Mesodermal cell (in vitro differentiated cells): ENCODE measurements around the gene DEXI.
"Not testable (repeated sequence)": the region's sequence is repeated elsewhere in the genome, so short reads cannot be mapped to it uniquely, and the experiment has no call there.

Source experiments
- H3K27ac ChIP-seq: 2 replicates; pipeline ENCODE4 v1.7.0; 2013; ENCODE audit warnings: mild to moderate bottlenecking, low read depth, low read length, moderate library complexity; ENCODE audit not compliant: severe bottlenecking
- H3K36me3 ChIP-seq: 2 replicates; pipeline ENCODE4 v1.7.1; 2013; ENCODE audit warnings: mild to moderate bottlenecking, low read length, moderate library complexity; ENCODE audit not compliant: control insufficient read depth, insufficient read depth
- H3K4me1 ChIP-seq: one replicate; pipeline ENCODE4 v1.7.1; 2013; ENCODE audit warnings: mild to moderate bottlenecking, low read length; ENCODE audit not compliant: insufficient read depth, control insufficient read depth, poor library complexity, severe bottlenecking
- H3K4me3 ChIP-seq: 2 replicates; pipeline ENCODE4 v1.7.0; 2013; ENCODE audit warnings: low read length, control low read depth, mild to moderate bottlenecking; ENCODE audit not compliant: insufficient read depth, poor library complexity, severe bottlenecking; ENCODE audit errors: extremely low read depth
- H3K9me3 ChIP-seq: 2 replicates; pipeline ENCODE4 v1.7.1; 2013; ENCODE audit warnings: mild to moderate bottlenecking, low read length, moderate library complexity; ENCODE audit not compliant: control insufficient read depth
- WGBS, 2 experiments: methylation state at CpG; one replicate each; pipeline ENCODE4 v1.1.5; 2013; ENCODE audit warnings: missing lambda C conversion rate in 2 of 2; ENCODE audit not compliant: insufficient coverage in 2 of 2; 5-methylcytosine and 5-hydroxymethylcytosine counted together

The DEXI gene

GRCh38 chr16:10954903-10955302 lies 12.6 kb upstream of the DEXI start:
- peaks cover 55% of the 10 kb centered on the region for H3K4me1 ChIP-seq
- WGBS, 2 experiments, result 89 to 95% methylated on average over 6 to 7 of the region's 7 CpGs
- peaks cover 10% of the 10 kb centered on the region for H3K36me3 ChIP-seq
- no peak overlapping the region for H3K27ac ChIP-seq
- H3K9me3 ChIP-seq, result no peaks in the 10 kb centered on the region
- H3K4me3 ChIP-seq, result no peak overlapping the region

- Histone ChIP-seq H3K4me1 (peaks cover 57% of the 10 kb centered on the region), H3K36me3 (no peaks in the 10 kb centered on the region), H3K9me3 (no peaks in the 10 kb centered on the region), H3K4me3 (no peak overlapping the region), H3K27ac (no peak overlapping the region)
- 62 to 80% methylated on average over 2 to 4 of the region's 4 CpGs for WGBS, 2 experiments
These were observed 8.8 kb upstream of the DEXI start for GRCh38 chr16:10951026-10951425.

- Histone ChIP-seq H3K4me1 (peaks cover 58% of the 10 kb centered on the region), H3K27ac (no peak overlapping the region), H3K9me3 (no peaks in the 10 kb centered on the region), H3K4me3 (no peak overlapping the region), H3K36me3 (no peaks in the 10 kb centered on the region)
- 61 to 82% methylated on average over 2 to 3 of the region's 5 CpGs for WGBS, 2 experiments
These were observed 8.1 kb upstream of the DEXI start for GRCh38 chr16:10950393-10950792.

- Histone ChIP-seq H3K36me3 (no peaks in the 10 kb centered on the region), H3K4me3 (no peak overlapping the region), H3K9me3 (no peaks in the 10 kb centered on the region), H3K4me1 (peaks cover 57% of the 10 kb centered on the region), H3K27ac (no peak overlapping the region)
- 49 to 57% methylated on average over 6 to 7 of the region's 7 CpGs for WGBS, 2 experiments
These were observed 7.2 kb upstream of the DEXI start for GRCh38 chr16:10949424-10949970.

- WGBS, 2 experiments, result 71 to 81% methylated on average over 7 to 9 of the region's 10 CpGs
- H3K4me3 ChIP-seq, result no peak overlapping the region
- no peak overlapping the region for H3K27ac ChIP-seq
- H3K9me3 ChIP-seq, result no peaks in the 10 kb centered on the region
- peaks cover 48% of the 10 kb centered on the region for H3K4me1 ChIP-seq
- H3K36me3 ChIP-seq, result no peaks in the 10 kb centered on the region
These were observed 5.0 kb upstream of the DEXI start for GRCh38 chr16:10947211-10947787.

- no peak overlapping the region for H3K27ac ChIP-seq
- H3K4me1 ChIP-seq, result peaks cover 45% of the 10 kb centered on the region
- 10 to 19% methylated on average over 1 to 2 of the region's 5 CpGs for WGBS, 2 experiments
These were observed 4.0 kb upstream of the DEXI start for GRCh38 chr16:10946308-10946707.

GRCh38 chr16:10945065-10945787 lies 3.0 kb upstream of the DEXI start:
- Histone ChIP-seq H3K9me3 (no peaks in the 10 kb centered on the region), H3K27ac (no peak overlapping the region), H3K36me3 (peaks cover 1% of the 10 kb centered on the region), H3K4me3 (peak overlapping the region; percentile 91), H3K4me1 (peaks cover 47% of the 10 kb centered on the region)
- WGBS, 2 experiments, result 48 to 52% methylated on average over 9 to 13 of the region's 14 CpGs

More at GRCh38 chr16:10946308-10946707, 4.0 kb upstream of the DEXI start:
- Histone ChIP-seq H3K36me3 (no peaks in the 10 kb centered on the region), H3K9me3 (no peaks in the 10 kb centered on the region), H3K4me3 (peak overlapping the region; percentile 19)

GRCh38 chr16:10944249-10945064 lies 2.2 kb upstream of the DEXI start, which contains the start of gene CLEC16A:
Gene CLEC16A (plus strand): TSS chr16:10944564. CDS start chr16:10944718, 154 bp downstream.
- WGBS, 2 experiments, result 3% methylated on average over 56 to 58 of the region's 86 CpGs
- Histone ChIP-seq H3K4me3 (peak within 1 kb of the TSS; percentile 91), H3K4me1 (peaks cover 44% of the 10 kb centered on the region), H3K36me3 (peaks cover 9% of the 10 kb centered on the region), H3K9me3 (no peaks in the 10 kb centered on the region), H3K27ac (no peak within 1 kb of the TSS)

- Histone ChIP-seq H3K4me1 (peaks cover 43% of the 10 kb centered on the region), H3K36me3 (peaks cover 16% of the 10 kb centered on the region), H3K4me3 (peak overlapping the region; percentile 61), H3K27ac (no peak overlapping the region), H3K9me3 (no peaks in the 10 kb centered on the region)
- 92 to 95% methylated on average over 5 to 6 of the region's 7 CpGs for WGBS, 2 experiments
These were observed 741 bp upstream of the DEXI start for GRCh38 chr16:10943064-10943353.

GRCh38 chr16:10941935-10942351 lies 325 bp downstream of the DEXI start:
- 0 to 1% methylated on average over 39 to 45 of the region's 52 CpGs for WGBS, 2 experiments
- H3K36me3 ChIP-seq, result peaks cover 18% of the 10 kb centered on the region
- not testable (repeated sequence) for H3K27ac ChIP-seq, H3K9me3 ChIP-seq
- H3K4me3 ChIP-seq, result peak overlapping the region; percentile 61
- peaks cover 41% of the 10 kb centered on the region for H3K4me1 ChIP-seq
